HG02938 (cell line): ENCODE measurements around the gene CARM1.

ENCODE experiments used
- ATAC-seq: cut with Tn5 transposase; IDR thresholded peaks from one replicate; pipeline ENCODE4 v1.9.1; 2021; ENCODE audit warnings: mild to moderate bottlenecking, moderate library complexity; ENCODE audit not compliant: unreplicated experiment

The CARM1 gene

DNA sequence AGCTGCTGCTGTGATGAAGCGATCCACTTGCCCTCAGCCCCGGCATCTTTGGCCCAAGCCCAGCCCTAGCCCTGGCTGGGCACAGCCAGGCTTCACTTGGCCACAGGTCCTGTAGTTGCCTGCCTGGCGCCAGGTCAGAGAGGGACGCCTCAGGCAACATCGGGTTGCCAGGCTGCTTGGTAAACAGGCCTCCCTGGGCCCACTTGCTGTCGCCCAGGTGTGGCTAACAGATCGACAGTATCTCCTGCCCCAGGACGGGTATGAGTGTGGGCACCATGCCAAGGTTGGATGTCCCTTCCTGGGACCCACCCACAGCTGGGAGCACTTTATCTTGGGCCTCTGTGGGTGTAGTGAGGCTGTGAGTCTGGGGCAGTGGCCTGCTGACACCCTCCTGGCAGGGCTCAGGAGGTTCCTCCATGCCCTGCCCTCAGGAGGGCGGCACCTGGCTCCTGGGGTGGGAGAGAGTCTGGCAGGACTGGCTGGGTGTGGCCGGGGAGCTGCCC, 27.8 kb downstream of the CARM1 start:
- ATAC-seq = no peak

DNA sequence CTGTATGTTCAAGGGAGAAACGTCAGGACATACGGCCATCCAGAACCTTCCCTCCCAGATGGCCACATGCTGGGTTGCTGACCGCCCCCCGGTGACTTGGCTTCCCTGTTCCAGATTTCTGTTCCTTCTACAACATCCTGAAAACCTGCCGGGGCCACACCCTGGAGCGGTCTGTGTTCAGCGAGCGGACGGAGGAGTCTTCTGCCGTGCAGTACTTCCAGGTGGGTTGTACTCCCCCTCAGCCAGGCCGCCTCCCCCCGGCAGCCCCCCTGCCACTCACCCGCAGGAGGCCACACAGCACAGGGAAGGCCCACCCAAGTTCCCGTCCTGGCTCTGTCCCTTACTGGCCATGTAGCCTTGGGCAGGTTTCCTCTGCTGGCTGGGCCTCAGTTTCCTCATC, 36.6 kb downstream of the CARM1 start:
- ATAC-seq = no peak

DNA sequence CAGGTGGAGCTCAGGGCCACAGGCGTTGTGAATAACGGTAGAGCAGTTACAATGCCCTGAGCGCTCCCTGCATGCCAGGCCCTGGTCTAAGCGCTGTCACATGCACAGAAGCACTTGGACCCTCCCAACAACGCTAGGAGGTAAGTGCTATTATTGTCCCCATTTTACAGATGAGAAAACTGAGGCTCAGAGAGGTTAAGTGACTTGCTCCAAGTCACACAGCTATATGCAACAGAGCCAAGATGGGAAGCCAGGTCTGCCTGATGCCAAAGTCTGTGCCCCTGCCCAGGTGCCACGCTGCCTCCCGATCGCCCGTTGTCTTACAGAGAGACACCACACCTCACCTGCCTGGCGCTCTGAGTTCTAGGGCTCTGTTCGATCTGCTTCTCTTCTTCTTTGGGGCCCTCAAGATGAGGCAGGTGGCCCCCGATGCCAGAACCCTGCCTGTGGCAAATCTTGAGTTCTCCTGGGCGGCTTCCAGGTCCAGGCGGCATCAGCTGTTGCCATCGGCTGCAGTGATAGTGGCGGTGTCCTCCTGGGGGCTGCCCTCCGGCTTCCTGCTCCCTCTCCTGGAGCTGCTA, 37.1 kb downstream of the CARM1 start:
- no peak for ATAC-seq

DNA sequence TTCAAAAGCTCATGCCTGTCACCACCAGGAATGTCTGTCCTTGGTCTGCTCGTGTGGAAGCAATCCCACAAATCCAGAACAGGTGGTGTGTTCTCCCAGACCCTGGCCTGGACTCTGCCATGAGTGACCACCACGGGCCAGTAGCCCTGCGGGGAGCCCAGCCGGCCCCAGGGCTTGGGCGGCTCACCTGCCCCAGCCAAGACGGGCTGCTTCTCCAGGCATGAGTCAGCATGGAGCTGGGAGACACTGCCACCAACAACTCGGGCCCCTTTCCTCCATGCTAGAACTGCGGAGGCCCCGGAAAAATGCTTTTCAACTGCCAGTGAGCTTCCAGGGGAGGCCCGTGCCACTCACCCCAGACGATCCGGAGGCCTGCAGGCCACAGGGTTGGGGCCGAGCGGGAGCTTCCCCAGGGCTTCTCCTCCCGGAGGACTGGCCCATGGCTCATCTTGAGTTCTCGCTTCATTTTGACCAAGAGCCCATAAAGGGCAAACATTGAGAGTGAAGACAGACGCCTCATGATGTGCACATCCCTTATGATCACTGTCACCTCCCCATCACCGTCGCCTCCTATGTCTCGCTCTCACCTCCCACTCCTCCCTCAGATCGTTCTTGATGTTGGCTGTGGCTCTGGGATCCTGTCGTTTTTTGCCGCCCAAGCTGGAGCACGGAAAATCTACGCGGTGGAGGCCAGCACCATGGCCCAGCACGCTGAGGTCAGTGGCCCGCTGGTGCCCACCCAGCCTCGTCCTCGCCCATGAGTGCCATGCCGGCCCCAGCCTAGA, 40.4 kb downstream of the CARM1 start:
- ATAC-seq = no peak

DNA sequence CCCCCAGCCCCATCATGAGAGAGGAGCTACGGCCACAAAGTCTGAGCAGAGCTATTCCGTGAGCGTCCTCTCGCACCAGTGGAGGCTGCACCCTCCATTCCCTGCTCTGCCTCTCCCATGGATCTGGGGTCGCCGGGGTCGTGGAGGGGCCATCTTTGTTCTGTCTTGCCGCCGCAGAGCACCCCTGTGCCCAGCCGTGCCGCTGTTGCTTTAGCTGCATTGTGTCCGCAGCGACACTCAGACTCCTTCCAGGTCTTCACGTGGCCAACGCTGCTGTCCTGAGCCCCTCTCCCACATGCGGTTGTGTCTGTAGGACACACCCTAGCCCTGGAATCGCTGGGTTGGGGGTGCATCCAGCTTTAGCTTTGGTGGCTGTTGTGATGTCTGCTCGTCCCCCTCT, 41.3 kb downstream of the CARM1 start:
- ATAC-seq = no peak

DNA sequence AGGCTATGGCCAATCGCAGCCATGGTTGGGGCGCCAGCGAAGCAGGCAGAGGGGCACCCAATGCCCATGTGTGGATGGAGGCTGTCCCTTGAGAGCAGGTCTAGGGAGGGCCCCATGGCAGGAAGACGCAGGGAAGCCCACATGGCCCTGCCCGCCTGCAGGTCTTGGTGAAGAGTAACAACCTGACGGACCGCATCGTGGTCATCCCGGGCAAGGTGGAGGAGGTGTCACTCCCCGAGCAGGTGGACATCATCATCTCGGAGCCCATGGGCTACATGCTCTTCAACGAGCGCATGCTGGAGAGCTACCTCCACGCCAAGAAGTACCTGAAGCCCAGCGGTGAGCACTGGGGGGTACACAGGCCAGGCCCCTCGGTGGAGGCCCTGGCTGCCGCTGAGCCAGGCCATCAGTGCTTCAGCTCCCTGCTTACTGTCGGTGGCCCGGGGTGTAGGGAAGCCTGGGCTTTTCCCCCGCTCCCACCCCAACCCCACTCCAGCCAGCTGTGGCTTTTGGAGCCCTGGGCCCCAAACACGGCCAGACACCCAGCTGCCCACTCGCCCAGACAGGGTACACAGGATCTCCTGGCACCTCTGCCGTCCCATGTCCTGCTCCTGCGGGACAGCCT, 42.5 kb downstream of the CARM1 start:
- no peak for ATAC-seq

DNA sequence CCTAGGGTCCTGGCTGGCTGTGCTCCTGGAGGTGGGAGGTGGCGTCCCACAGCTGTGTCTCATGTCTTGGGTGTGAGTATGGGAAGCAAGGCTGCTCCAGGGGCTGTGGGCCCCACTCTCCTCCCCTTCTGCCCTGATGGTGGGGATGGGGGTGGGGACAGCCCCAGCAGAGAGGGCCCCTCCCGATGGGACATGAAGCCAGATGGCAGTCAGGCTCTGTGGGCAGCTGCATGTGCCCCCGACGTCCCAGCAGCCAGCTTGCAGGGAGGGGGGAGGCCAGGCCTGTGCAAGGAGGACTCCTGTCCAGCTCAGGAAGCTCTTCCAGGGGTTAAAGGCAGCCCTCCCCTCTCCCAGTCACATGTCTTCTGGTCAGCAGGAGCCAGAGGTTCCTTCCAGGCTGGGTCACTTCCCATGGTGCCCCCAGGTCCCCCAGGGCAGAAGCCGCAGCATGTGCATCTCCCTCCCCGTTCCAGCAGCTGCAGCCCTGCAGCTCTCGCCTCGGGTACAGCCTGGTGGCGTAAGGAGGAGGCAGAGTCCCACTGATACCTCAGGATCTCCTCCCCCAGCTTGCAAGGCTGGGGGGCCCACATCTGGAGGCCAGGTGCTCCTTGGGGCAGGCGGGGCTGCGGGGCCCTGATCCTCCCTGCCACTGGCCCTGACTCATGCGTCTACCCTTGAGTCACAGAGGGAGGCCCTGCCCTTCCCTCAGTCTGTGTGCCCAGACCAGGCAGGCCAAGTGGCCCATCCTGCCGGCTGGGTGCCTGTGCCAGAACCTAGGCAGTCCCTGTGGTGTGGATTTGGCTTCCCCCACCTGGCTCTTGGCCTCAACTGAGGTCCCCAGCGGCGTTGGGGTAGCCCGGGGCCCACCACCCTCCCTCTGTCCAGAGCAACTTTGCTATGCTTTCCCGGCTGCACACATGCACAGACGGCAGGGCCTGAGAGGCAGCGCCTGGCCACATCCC, 44.1 kb downstream of the CARM1 start:
- no peak for ATAC-seq

DNA sequence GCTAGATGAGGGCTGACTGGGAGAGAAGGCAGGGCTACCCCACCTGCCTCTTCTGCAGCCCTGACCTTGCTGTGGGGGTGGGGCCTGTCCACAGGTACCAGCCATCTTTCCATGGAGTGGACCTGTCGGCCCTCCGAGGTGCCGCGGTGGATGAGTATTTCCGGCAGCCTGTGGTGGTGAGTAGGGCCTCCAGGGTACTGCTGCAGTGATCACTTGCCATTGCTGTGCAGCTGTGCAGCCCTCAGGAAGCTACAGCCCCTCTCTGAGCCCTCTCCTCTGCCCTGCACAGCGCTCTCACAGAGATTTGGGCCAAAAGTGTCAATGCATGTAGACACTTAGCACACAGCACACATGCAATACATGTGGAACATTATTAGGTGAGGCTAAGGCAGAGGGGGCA, 45.2 kb downstream of the CARM1 start:
- no peak for ATAC-seq

DNA sequence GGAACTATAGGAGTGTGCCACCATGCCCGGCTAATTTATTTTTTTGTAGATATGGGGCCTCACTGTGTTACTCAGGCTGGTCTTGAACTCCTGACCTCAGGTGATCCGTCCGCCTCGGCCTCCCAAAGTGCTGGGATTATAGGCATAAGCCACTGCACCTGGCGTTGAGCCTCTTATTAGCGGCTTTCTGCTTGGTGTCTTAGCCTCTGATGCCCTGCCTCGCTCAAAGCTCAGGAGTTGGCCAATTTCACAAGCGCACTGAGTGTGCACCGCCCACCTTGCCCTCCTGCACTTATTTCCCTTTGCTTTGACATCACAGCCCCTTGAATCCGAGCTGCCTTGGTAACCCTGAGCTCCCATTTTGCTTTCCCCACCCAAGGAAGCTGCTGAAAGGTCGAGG, 47.0 kb downstream of the CARM1 start:
- ATAC-seq = no peak

DNA sequence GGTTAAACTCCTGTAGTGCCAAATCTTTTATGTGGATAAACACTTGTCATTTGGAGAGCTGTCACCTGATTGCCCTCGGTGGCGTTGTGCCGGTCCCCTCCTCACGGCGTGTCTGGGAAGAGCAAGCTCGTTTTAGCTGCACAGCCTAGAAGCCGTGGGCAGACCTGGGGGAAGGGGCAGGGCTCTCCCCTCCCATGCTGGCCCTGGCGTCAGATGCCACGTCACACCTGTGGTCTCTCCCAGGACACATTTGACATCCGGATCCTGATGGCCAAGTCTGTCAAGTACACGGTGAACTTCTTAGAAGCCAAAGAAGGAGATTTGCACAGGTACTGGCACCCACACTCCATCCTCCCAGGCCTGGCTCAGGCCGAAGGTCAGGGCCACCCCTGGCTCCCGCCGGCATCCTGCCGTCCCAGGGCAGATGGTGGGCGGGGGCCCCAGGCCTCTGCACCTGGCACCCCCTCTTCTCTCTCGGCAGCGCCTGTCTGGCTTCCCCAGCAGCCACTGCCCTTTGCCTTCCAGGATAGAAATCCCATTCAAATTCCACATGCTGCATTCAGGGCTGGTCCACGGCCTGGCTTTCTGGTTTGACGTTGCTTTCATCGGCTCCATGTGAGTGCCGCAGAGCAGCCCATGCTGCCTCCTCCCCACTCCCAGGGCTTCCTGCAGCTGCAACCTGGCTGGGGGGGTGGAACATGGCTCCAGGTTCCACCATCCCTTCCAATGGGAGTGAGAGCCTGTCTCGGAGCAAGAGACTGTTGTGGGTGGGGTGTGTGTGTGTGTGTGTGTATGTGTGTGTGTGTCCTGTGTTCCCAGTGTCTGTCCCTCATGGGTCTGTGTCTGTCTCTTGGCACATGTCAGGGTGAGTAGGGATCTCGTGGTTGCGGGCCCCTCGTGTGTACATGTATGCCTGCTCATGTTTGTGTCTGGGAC, 48.3 kb downstream of the CARM1 start:
- no peak for ATAC-seq

DNA sequence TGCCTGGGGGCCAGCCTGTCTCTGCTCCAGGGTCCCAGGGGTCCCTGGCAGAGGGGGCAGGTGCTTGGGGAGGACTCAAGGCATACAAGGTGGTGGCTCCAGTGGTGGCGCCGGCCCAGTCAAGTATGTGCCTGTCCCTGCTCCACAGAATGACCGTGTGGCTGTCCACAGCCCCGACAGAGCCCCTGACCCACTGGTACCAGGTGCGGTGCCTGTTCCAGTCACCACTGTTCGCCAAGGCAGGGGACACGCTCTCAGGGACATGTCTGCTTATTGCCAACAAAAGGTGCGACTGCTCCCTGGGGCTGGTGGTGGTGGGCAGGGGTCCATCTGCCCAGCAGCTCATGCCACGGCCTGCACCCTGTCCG, 48.9 kb downstream of the CARM1 start:
- ATAC-seq = no peak

DNA sequence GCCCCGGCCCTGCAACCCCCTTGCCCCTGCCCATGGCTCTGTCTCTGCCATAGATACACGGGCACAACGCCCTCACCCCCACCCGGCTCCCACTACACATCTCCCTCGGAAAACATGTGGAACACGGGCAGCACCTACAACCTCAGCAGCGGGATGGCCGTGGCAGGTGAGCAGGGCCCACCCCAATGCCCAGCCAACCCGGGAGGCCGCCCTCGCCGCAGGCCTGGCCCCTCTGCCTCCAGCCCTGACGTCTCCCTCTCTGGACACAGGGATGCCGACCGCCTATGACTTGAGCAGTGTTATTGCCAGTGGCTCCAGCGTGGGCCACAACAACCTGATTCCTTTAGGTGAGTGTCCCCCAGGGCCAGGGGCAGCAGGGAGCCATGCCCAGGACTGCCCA, 49.4 kb downstream of the CARM1 start:
- ATAC-seq = no peak

DNA sequence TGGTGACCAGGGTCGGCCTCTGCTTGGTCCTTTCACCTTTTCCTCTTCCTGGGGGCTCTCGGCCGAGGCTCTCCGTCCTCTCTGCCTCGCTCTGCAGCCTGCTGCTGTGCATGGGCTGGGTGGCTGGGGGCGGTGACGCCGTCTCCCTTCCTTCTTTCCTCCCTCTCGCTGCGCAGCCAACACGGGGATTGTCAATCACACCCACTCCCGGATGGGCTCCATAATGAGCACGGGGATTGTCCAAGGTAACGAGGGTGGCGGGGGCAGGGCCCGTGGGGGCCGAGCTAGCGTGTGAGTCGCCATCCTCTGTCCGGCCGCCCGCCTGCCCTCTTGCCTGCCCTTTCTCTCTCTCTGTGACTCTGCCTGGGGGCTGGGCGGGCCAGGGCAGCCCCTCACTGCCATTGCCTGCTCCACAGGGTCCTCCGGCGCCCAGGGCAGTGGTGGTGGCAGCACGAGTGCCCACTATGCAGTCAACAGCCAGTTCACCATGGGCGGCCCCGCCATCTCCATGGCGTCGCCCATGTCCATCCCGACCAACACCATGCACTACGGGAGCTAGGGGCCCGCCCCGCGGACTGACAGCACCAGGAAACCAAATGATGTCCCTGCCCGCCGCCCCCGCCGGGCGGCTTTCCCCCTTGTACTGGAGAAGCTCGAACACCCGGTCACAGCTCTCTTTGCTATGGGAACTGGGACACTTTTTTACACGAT, 50.0 kb downstream of the CARM1 start:
- no peak for ATAC-seq

DNA sequence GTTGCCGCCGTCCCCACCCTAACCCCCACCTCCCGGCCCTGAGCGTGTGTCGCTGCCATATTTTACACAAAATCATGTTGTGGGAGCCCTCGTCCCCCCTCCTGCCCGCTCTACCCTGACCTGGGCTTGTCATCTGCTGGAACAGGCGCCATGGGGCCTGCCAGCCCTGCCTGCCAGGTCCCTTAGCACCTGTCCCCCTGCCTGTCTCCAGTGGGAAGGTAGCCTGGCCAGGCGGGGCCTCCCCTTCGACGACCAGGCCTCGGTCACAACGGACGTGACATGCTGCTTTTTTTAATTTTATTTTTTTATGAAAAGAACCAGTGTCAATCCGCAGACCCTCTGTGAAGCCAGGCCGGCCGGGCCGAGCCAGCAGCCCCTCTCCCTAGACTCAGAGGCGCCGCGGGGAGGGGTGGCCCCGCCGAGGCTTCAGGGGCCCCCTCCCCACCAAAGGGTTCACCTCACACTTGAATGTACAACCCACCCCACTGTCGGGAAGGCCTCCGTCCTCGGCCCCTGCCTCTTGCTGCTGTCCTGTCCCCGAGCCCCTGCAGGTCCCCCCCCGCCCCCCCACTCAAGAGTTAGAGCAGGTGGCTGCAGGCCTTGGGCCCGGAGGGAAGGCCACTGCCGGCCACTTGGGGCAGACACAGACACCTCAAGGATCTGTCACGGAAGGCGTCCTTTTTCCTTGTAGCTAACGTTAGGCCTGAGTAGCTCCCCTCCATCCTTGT, 50.7 kb downstream of the CARM1 start:
- ATAC-seq = no peak

DNA sequence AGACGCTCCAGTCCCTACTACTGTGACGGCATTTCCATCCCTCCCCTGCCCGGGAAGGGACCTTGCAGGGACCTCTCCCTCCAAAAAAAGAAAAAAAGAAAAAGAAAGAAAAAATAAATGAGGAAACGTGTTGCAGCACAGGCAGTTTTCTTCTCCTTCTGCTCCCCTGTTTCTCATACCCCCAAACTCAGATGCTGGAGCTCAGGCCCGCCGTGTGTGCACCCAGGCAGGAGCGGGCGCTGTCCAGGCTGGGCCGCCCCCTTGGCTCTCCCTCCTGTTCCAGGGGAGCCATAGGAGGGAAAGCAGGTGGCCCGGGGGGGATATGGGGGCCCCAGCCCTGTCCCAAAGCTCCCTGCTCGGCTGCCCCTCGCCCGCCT, 51.3 kb downstream of the CARM1 start:
- ATAC-seq = no peak

DNA sequence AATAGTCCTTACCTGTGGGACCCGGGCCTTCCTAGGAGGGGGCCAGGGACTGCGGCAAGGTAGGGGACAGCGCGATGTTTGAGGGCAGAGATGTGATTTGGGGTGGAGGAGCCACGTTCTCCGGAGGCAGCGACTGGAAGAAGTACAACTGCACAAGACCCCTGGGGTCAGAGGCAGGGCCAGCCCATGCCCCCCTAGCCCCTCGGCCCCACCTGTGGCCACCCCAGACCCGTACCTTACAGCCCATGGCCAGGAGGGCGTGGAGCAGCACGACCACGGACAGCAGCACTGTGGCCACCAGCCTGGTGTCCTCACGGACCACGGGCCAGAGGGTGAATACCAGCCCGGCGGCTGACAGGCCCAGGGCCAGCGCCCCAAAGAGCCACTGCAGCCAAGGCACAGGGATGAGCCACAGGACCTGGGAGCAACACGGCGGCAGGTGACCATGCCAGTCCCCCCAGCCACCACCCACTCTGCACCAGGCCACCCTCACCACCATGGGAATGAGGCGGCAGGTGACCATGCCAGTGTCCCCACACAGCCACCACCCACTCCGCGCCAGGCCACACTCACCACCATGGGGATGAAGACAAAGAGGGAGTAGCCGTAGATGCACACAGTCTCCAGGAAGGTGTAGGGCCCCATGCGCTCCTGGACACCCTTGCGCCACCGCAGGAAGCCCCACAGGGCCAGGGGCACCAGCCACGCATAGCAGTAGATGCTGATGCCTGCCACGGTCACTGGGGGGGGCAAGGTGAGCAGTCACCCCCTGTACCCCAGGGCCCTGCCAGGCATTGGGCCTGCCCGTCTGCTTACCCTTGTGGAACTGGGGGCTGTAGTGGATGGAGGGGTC, 52.1 kb downstream of the CARM1 start:
- ATAC-seq = no peak

DNA sequence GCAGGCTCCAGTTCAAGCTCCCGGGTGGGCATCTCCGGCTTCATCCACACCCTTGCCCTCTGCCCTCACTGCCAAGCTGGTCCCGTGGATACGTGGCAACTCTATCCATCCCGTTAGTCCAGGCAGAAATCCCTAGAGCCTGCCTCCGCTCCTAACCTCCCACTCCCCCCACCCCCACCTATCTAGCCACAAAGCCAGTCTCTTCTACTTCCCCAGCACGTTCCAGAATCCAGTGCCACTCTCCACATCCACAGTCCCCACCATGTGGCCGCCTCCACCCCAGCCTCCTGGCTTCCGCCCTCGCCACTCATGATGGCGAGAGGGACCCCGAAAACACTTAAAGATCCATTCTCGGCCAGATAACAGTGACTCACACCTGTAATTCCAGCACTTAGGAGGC, 53.2 kb downstream of the CARM1 start:
- ATAC-seq = no peak
